Duodenal mucosa (tissue), 2 donors: ENCODE data around the gene NRXN3.

ENCODE experiments used
- H3K27ac ChIP-seq: one replicate; pipeline ENCODE4 v1.7.0; 2013; ENCODE audit warnings: low read depth, low read length
- H3K27me3 ChIP-seq, 2 donors: one replicate each; pipeline ENCODE4 v1.7.0; 2013; ENCODE audit warnings: low read length in 2 of 2, control low read depth in 1 of 2; ENCODE audit not compliant: insufficient read depth in 2 of 2, control insufficient read depth in 1 of 2
- H3K36me3 ChIP-seq, 2 donors: one replicate each; pipeline ENCODE4 v1.7.0; 2013; ENCODE audit warnings: low read length in 2 of 2, control low read depth in 1 of 2; ENCODE audit not compliant: insufficient read depth in 2 of 2, control insufficient read depth in 1 of 2
- H3K4me1 ChIP-seq, 2 donors: one replicate each; pipeline ENCODE4 v1.7.0; 2013; ENCODE audit warnings: low read length in 2 of 2, control low read depth in 1 of 2; ENCODE audit not compliant: insufficient read depth in 2 of 2, control insufficient read depth in 1 of 2
- H3K4me3 ChIP-seq, 2 donors: one replicate each; pipeline ENCODE4 v1.7.0; 2013; ENCODE audit warnings: low read length in 2 of 2, low read depth in 1 of 2
- H3K9ac ChIP-seq, 2 donors: one replicate each; pipeline ENCODE4 v1.7.0; 2013; ENCODE audit warnings: low read length in 2 of 2, low read depth in 1 of 2
- H3K9me3 ChIP-seq, 2 donors: one replicate each; pipeline ENCODE4 v1.7.0; 2013; ENCODE audit warnings: low read length in 2 of 2, control low read depth in 1 of 2; ENCODE audit not compliant: control insufficient read depth in 1 of 2

Gene NRXN3

GRCh38 chr14:79704041-79704807, 1534.1 kb downstream of the NRXN3 start:
- Histone ChIP-seq H3K9ac (no peak overlapping the region), H3K9me3 (no peaks in the 10 kb centered on the region), H3K4me3 (no peak overlapping the region), H3K36me3 (no peaks in the 10 kb centered on the region), H3K27ac (no peak overlapping the region), H3K4me1 (peaks cover 0 to 4% of the 10 kb centered on the region in 2 donors), H3K27me3 (no peaks in the 10 kb centered on the region)

DNA sequence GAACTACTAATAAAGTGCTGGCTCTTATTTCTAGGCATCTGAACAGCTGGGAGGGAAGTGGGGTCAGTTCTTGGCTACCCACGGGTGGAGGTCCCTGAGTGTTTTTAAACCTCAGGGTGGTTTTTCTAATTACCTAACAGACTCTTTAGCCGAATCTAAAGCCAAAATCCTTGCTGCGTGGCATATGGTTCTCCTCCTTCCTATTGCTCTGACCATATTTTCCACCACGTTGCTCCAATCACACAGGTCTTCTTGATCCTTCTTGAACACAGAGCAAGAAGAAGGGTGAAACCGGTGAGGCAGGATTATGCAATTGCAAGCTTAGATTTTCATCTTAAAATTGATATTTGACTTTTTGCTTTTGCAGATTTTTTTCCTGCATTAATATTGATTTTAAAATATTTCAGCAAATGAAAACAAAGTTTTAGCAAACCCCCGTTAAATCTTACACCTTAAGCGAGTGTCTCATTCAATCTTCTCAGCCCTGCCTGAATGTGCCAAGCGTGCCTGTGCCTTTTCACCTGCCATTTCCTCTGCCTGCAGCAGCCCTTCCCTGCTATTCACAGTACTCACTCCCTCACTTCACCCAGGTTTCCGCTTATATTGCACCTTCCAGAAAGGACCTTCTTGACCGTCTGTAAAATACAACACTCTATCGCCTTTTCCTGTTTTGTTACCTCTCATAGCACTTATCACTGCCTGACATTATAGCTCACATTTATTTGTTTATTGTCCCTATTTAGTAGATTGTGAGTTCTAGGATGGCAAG, 1535.1 kb downstream of the NRXN3 start:
- H3K4me1 ChIP-seq, result peaks cover 0 to 4% of the 10 kb centered on the region in 2 donors
- H3K27me3 ChIP-seq, result no peaks in the 10 kb centered on the region
- H3K27ac ChIP-seq, result no peak overlapping the region
- H3K4me3 ChIP-seq, result no peak overlapping the region
- no peaks in the 10 kb centered on the region for H3K36me3 ChIP-seq
- no peaks in the 10 kb centered on the region for H3K9me3 ChIP-seq
- H3K9ac ChIP-seq, result no peak overlapping the region

DNA sequence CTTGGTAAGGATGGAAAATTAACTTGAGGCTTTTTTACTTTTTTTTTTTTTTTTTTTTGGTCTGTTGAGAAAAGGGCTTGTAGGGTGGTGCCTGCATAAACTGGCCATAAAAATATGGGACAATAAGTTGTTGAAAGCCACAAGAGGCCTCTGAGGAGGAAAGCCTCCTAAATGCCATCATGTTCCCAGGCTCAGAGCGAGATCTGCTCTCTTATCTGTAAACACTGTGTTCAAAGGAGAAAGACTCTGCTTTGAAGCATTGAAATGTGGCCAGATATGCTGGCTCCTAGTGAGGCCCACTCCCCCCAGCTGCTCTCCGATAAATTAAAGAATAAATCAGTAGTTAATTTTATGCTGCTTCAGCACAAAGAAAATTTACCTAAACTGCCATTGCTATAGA, 1536.2 kb downstream of the NRXN3 start:
- H3K4me1 ChIP-seq, result peaks cover 0 to 4% of the 10 kb centered on the region in 2 donors
- H3K27me3 ChIP-seq, result no peaks in the 10 kb centered on the region
- H3K9me3 ChIP-seq, result no peaks in the 10 kb centered on the region
- no peaks in the 10 kb centered on the region for H3K36me3 ChIP-seq
- no peak overlapping the region for H3K27ac ChIP-seq
- no peak overlapping the region for H3K4me3 ChIP-seq
- H3K9ac ChIP-seq, result no peak overlapping the region

DNA sequence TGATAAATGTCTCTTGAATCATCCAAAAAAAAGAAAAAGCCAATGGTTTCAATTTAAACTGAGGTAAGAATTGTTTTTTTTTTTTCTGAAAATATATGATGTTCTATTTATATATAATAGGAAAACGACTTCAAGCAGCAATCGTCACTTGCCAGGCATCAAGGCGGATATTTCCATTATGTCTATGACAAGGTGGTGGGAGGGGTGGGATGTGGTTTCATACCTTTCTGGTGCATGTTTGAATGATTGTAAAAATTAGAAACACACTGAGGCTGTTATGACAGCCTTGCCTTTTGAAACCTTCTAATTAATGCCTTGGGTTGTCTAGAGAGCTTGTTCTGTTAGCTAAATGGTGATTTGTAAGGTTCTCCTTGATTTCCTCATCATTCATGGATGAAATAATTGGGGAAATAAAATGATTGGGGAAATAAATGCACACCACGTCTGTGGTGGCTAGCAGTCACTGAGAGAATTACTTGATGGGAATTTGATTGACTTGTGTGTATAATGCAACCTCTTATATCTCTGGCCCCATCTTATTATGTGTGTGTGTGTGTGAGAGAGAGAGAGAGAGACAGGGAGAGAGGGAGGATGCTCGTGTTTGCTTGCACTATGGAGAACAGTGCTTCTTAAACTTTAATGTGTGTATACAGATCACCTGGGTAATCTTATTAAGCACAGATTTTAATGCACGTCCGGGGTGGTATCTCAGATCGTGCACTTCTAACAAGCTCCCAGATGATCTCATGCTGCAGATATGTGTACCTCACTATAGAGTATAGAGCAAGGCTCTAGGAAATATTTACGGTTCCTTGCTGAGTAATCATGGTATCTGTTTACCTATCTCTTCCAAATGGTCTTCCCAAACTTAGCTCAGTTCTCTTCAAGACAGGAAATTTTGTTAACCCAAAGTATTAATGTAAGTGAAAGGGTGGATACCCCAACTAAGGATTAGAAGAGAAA, 1538.5 kb downstream of the NRXN3 start:
- Histone ChIP-seq H3K27me3 (no peaks in the 10 kb centered on the region), H3K36me3 (no peaks in the 10 kb centered on the region), H3K4me1 (peaks cover 0 to 4% of the 10 kb centered on the region in 2 donors), H3K9ac (no peak overlapping the region), H3K27ac (no peak overlapping the region), H3K9me3 (no peaks in the 10 kb centered on the region), H3K4me3 (no peak overlapping the region)

DNA sequence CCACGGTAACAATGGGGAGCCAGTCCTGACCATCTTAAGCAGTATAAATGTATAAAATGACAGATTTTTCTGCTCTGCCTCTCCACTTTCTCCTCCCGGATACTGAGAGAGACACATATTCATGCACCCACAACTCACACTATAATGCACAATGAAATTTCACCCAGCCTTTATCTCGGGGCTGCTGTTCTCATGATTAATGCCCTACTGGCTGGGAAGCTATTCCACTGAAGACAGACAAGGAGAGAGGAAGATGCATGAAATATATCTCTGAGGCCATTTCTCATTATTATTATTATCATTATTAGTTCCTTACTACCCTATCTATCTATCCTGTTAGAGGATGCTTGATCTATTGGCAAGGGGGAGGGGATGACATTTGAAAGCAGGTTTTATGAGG, 1539.4 kb downstream of the NRXN3 start:
- no peaks in the 10 kb centered on the region for H3K27me3 ChIP-seq
- H3K36me3 ChIP-seq, result no peaks in the 10 kb centered on the region
- H3K4me1 ChIP-seq, result no peaks in the 10 kb centered on the region
- no peaks in the 10 kb centered on the region for H3K9me3 ChIP-seq
- no peak overlapping the region for H3K27ac ChIP-seq
- H3K4me3 ChIP-seq, result no peak overlapping the region
- H3K9ac ChIP-seq, result no peak overlapping the region

DNA sequence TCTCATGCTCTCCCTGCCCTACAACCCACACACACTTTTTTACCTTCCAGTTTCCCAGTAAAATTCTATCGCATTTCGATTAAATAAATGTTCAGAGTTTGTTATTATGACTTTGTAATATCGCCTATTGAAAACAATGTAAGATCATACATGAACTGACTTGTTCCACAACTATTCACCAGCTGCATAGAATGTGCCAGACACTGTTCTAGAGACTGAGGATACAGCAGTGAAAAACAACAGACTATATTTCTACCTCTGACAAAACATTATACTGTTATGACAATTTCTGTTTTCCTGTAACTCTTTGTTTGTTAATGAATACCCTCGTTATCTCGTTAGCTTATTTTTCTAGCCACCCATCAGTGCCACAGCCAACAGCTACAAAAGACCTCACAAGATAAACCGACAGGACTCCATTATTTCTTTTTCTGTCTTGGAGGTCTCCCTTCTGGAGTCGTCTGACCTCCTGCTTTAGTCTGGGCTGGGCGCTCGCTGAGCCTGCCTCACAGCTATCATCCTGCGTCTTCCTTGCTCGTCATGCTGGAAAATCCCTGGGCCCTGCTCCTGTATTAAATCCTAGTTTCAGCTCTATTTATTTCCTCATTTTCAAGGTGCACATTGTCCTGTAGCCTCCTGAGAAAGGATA, 1542.3 kb downstream of the NRXN3 start:
- no peak overlapping the region for H3K4me3 ChIP-seq
- no peaks in the 10 kb centered on the region for H3K4me1 ChIP-seq
- H3K9ac ChIP-seq, result no peak overlapping the region

GRCh38 chr14:79721399-79722084, 1551.4 kb downstream of the NRXN3 start:
- H3K36me3 ChIP-seq, result no peaks in the 10 kb centered on the region
- H3K4me3 ChIP-seq, result no peak overlapping the region
- no peak overlapping the region for H3K27ac ChIP-seq
- peaks cover 0 to 4% of the 10 kb centered on the region in 2 donors for H3K4me1 ChIP-seq
- no peaks in the 10 kb centered on the region for H3K27me3 ChIP-seq
- H3K9me3 ChIP-seq, result no peaks in the 10 kb centered on the region
- H3K9ac ChIP-seq, result no peak overlapping the region

More for the DNA sequence above, 1542.3 kb downstream of the NRXN3 start:
- H3K36me3 ChIP-seq, result no peaks in the 10 kb centered on the region
- H3K9me3 ChIP-seq, result no peaks in the 10 kb centered on the region
- H3K27ac ChIP-seq, result no peak overlapping the region
- H3K27me3 ChIP-seq, result no peaks in the 10 kb centered on the region

- Histone ChIP-seq H3K4me3 (no peak overlapping the region), H3K9ac (no peak overlapping the region), H3K27me3 (no peaks in the 10 kb centered on the region), H3K4me1 (peaks cover 0 to 9% of the 10 kb centered on the region in 2 donors), H3K27ac (no peak overlapping the region), H3K9me3 (no peaks in the 10 kb centered on the region), H3K36me3 (no peaks in the 10 kb centered on the region)
Measured at GRCh38 chr14:79724934-79725717, 1555.0 kb downstream of the NRXN3 start.

DNA sequence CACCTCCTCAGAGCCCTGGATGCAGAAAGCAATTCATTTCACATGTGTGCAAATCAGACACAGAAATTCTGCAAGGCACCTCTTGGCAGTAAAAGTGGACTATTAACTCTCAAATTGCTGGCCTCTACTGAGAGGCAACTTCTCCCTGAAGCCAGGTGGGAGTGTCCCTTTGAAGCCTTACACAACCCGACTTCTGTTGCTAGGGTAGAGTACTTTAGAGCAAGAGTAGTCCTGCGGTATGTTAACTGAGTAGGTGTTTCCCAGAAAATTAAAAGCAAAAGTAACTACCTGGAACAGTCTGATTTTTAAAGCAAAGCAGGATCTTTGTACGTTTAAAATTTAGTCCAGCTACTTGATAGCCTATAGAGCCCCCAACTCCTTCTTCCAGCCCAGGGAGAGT, 1557.7 kb downstream of the NRXN3 start:
- Histone ChIP-seq H3K4me3 (no peak overlapping the region), H3K9me3 (no peaks in the 10 kb centered on the region), H3K36me3 (no peaks in the 10 kb centered on the region), H3K4me1 (peaks cover 0 to 9% of the 10 kb centered on the region in 2 donors), H3K9ac (no peak overlapping the region), H3K27me3 (no peaks in the 10 kb centered on the region), H3K27ac (no peak overlapping the region)
